ENCODE measurements around the gene CTU2. TPM values are rescaled to one million over a fixed set of nuclear protein-coding genes. Genes with fewer than 3 reads are reported as not detected.
A peak's percentile ranks its signal among the peaks of the same experiment; 100 is the strongest.

CTU2 gene
- total and polyA plus RNA-seq, 9 of the 15 experiments (the other 6 are each of a cell fraction or from before 2014, with no cell fraction given), result 1.3 to 105 (median 23.2) TPM

- 0 out of 2 replicates have a peak, but pooled peaks have one; percentile 6 for TF ChIP-seq USF2 (CRISPR knock-in tag; IDR thresholded peaks at IDR 0.05)
- no peak for TF ChIP-seq PHF8 (IDR thresholded peaks at IDR 0.05; ENCODE audit: borderline replicate concordance, low read length)
- TF ChIP-seq MEIS2 (IDR thresholded peaks at IDR 0.05; ENCODE audit: partially characterized antibody), result no peak
- TF ChIP-seq ZFX (CRISPR knock-in tag; IDR thresholded peaks at IDR 0.05), result peak; percentile 73
Observed at GRCh38 chr16:88691924-88692560, 14.3 kb upstream of the CTU2 start (continued).

DNA sequence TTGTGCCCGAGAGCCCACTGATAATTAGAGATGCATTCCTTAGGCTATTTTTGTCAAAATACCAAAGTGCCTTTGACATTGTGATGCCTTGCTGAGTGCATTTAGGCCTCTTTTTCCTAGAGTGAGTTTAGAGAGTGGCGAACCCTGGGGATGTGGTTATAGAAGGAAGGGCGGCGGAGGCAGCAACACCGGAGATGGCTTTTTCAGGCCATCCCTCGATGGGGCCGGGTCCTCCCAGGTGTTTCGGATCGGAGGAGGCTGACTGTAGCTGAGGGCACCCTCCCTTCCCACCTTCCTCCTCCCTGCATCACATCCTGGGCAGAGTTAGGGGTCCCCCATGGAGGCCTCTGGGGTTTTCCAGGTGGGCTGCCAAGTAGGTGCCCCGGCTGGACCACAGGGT is 13.4 kb upstream of the CTU2 start:
- no peak overlapping the region for H3K27ac ChIP-seq (ENCODE audit: extremely low read depth, low read depth, low read length)

More for the DNA sequence above, 13.4 kb upstream of the CTU2 start:
- Histone ChIP-seq H3K9me3 (replicated peaks; ENCODE audit: control insufficient read depth, insufficient read depth, low read depth, low read length) (no peaks in the 10 kb centered on the region), H3K27me3 (ENCODE audit: control insufficient read depth in 2 of 2, insufficient read depth in 2 of 2, low read length in 2 of 2) (no peaks in the 10 kb centered on the region), H2AFZ (ENCODE audit: low read depth, low read length) (no peak overlapping the region), H3K9me1 (ENCODE audit: control insufficient read depth, insufficient read depth, low read length) (no peaks in the 10 kb centered on the region), H4K20me1 (replicated peaks; ENCODE audit: control insufficient read depth, insufficient read depth, low read length) (no peaks in the 10 kb centered on the region), H3K9ac (ENCODE audit: insufficient read depth in 1 of 2, low read depth in 2 of 2, low read length in 2 of 2) (no peak overlapping the region), H3K4me2 (ENCODE audit: insufficient read depth, low read length) (no peak overlapping the region), H3K4me3 (no peak overlapping the region), H3K79me2 (ENCODE audit: control insufficient read depth, insufficient read depth, low read length) (no peaks in the 10 kb centered on the region), H3K36me3 (ENCODE audit: control insufficient read depth, insufficient read depth, low read length) (peaks cover 19% of the 10 kb centered on the region; the same call in 1 of the 3 replicates), H3K4me1 (replicated peaks in 1 of 2; ENCODE audit: control insufficient read depth in 2 of 2, insufficient read depth in 2 of 2, low read length in 2 of 2) (peaks cover 25 to 85% of the 10 kb centered on the region in 2 experiments)
- no TSS peak for BruUV-seq (replicated peaks)
- ChIA-PET CTCF (ENCODE audit: low intra/inter-chr PET ratio) (no interaction called here), POLR2A (interaction anchor here (1.0 to 1.4 kb wide), 3 partner anchors 8 to 15 kb away, joined by 3 to 4 read pairs (median 3); no protein-coding TSS in a partner anchor)
- no peak for TF ChIP-seq ZNF699 (CRISPR knock-in tag; IDR thresholded peaks at IDR 0.05; ENCODE audit: insufficient replicate concordance)
- FAIRE-seq, result no peak
- intact Hi-C loops (cut with micrococcal nuclease), result no loop called here
- DNase-seq (ENCODE audit: extremely low read depth in 1 of 4, low spot score in 3 of 4), result no peak
- ATAC-seq, result no peak
- in situ Hi-C loops (cut with MboI), result no loop called here
- 88% methylated on average over 10 of the region's 10 CpGs for WGBS (ENCODE audit: insufficient coverage, low coverage, missing lambda C conversion rate)
